MM.1S (cell line): Measurements from ENCODE around the gene MCCC2.

Source experiments
- DNase-seq: peaks from one replicate; pipeline ENCODE4 v3.0.0-alpha.2; 2015
- H2AFZ ChIP-seq: fragments of 300-600 bp; sonication (generic); 2 replicates; pipeline ENCODE4 v1.6.0; 2016; ENCODE audit warnings: antibody characterized with exemption, low read length
- H3F3A ChIP-seq: fragments of 300-600 bp; sonication (generic); 2 replicates; pipeline ENCODE4 v1.6.1; 2016; ENCODE audit warnings: mild to moderate bottlenecking, antibody characterized with exemption, low read length, moderate library complexity, mixed read lengths; ENCODE audit not compliant: insufficient read depth
- H3K27ac ChIP-seq: fragments of 300-600 bp; sonication (generic); 2 replicates; pipeline ENCODE4 v1.5.1; 2016; ENCODE audit warnings: mild to moderate bottlenecking, low read length
- H3K27me3 ChIP-seq: fragments of 300-600 bp; sonication (generic); replicated peaks from 2 replicates; pipeline ENCODE4 v1.6.0; 2016; ENCODE audit warnings: low read length; ENCODE audit not compliant: insufficient read depth
- H3K36me3 ChIP-seq: fragments of 300-600 bp; sonication (generic); replicated peaks from 2 replicates; pipeline ENCODE4 v1.6.1; 2016; ENCODE audit warnings: mild to moderate bottlenecking, low read length, mixed read lengths; ENCODE audit not compliant: insufficient read depth
- H3K4me1 ChIP-seq: fragments of 300-600 bp; sonication (generic); 2 replicates; pipeline ENCODE4 v1.6.1; 2016; ENCODE audit warnings: low read length, mixed read lengths
- H3K4me2 ChIP-seq: fragments of 300-600 bp; sonication (generic); 2 replicates; pipeline ENCODE4 v1.6.0; 2016; ENCODE audit warnings: low read depth, low read length
- H3K4me3 ChIP-seq: fragments of 300-600 bp; sonication (generic); 2 replicates; pipeline ENCODE4 v1.5.1; 2016; ENCODE audit warnings: low read length, mixed read lengths
- H3K79me2 ChIP-seq: fragments of 300-600 bp; sonication (generic); 2 replicates; pipeline ENCODE4 v1.6.1; 2016; ENCODE audit warnings: mixed run types, low read length, mixed read lengths
- H3K9ac ChIP-seq: fragments of 300-600 bp; sonication (generic); 2 replicates; pipeline ENCODE4 v1.6.1; 2016; ENCODE audit warnings: low read length, mixed read lengths
- H3K9me2 ChIP-seq: fragments of 300-600 bp; sonication (generic); replicated peaks from 2 replicates; pipeline ENCODE4 v1.6.1; 2016; ENCODE audit warnings: mild to moderate bottlenecking, low read length, mixed read lengths; ENCODE audit not compliant: insufficient read depth
- H3K9me3 ChIP-seq: fragments of 300-600 bp; sonication (generic); replicated peaks from 2 replicates; pipeline ENCODE4 v1.6.1; 2016; ENCODE audit warnings: mild to moderate bottlenecking, low read length, mixed read lengths; ENCODE audit not compliant: insufficient read depth
- H4K20me1 ChIP-seq: fragments of 300-600 bp; sonication (generic); 2 replicates; pipeline ENCODE4 v1.6.1; 2016; ENCODE audit warnings: mild to moderate bottlenecking, low read length, moderate library complexity, mixed read lengths; ENCODE audit not compliant: insufficient read depth
- CTCF ChIP-seq: fragments of 300-600 bp; sonication (generic); IDR thresholded peaks from 2 replicates; pipeline ENCODE4 v1.5.1; 2016; ENCODE audit warnings: antibody characterized with exemption, low read length, mixed read lengths
- EZH2 ChIP-seq: fragments of 300-600 bp; sonication (generic); optimal IDR thresholded peaks from 2 replicates; pipeline ENCODE3; 2017; ENCODE audit warnings: low read depth, mild to moderate bottlenecking, antibody characterized with exemption, low read length, mixed read lengths
- EZH2phosphoT487 ChIP-seq: fragments of 300-600 bp; sonication (generic); IDR thresholded peaks from 2 replicates; pipeline ENCODE4 v1.6.1; 2018; ENCODE audit warnings: antibody characterized with exemption, low read length

The MCCC2 gene

DNA sequence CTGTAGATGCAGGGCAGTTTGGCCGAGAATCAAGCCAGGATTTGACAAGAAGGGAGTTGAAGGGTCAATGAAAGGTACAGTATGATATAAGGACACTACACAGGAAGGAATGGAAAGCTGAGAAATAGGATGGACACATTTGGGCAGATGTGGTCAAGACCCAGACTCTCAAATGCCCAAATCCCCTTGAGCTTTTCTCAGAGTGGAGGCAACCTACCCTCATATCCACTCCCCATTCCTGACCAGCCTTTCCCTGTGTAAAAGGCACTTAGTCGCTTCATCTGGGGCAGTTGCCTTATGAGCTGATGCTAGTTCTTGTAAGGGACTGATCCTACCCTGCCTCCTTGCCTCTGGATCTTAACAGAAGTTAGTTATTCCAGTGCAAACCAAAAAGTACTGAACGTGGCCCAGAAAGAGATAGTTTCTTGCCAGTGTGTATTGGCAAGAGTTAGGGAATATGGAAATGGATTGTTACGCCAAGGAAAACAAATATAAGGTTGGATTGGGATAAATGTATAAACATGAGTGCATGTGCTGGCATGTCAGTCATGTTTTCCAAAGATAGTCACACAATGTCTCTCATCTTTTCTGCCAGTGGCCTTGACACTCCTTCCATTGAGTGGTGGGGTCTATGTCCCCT lies 4.1 kb upstream of the MCCC2 start:
- DNase-seq, result no peak
- H3K9ac ChIP-seq, result no peak overlapping the region
- H3K4me1 ChIP-seq, result peaks cover 5% of the 10 kb centered on the region; the same call in 1 of the 2 replicates
- no peak overlapping the region for H2AFZ ChIP-seq
- no peak overlapping the region for H3K27ac ChIP-seq
- no peaks in the 10 kb centered on the region for H3K9me2 ChIP-seq
- TF ChIP-seq EZH2 (no peak), EZH2phosphoT487 (no peak), CTCF (no peak)
- peaks cover 8% of the 10 kb centered on the region for H3K79me2 ChIP-seq
- no peak overlapping the region for H3K4me3 ChIP-seq
- H4K20me1 ChIP-seq, result no peaks in the 10 kb centered on the region
- no peak overlapping the region for H3K4me2 ChIP-seq
- no peaks in the 10 kb centered on the region for H3K36me3 ChIP-seq
- H3K9me3 ChIP-seq, result no peaks in the 10 kb centered on the region
- peaks cover 5% of the 10 kb centered on the region; the same call in 1 of the 2 replicates for H3F3A ChIP-seq
- H3K27me3 ChIP-seq, result no peaks in the 10 kb centered on the region

- DNase-seq, result peak; percentile 39
- H3K27me3 ChIP-seq, result no peaks in the 10 kb centered on the region
- no peaks in the 10 kb centered on the region for H3K9me3 ChIP-seq
- H3K9ac ChIP-seq, result peak overlapping the region; percentile 91
- H3K4me1 ChIP-seq, result peaks cover 28% of the 10 kb centered on the region
- H3K27ac ChIP-seq, result peak overlapping the region; percentile 86
- peak overlapping the region; percentile 65 for H3K4me2 ChIP-seq
- H3K4me3 ChIP-seq, result peak overlapping the region; percentile 90
- TF ChIP-seq CTCF (no peak), EZH2 (no peak), EZH2phosphoT487 (no peak)
- no peaks in the 10 kb centered on the region for H3K9me2 ChIP-seq
- peaks cover 40% of the 10 kb centered on the region for H3K79me2 ChIP-seq
- no peaks in the 10 kb centered on the region for H3K36me3 ChIP-seq
- H3F3A ChIP-seq, result peaks cover 28% of the 10 kb centered on the region
- peak overlapping the region; percentile 78 for H2AFZ ChIP-seq
- H4K20me1 ChIP-seq, result no peaks in the 10 kb centered on the region
These were observed 844 bp upstream of the MCCC2 start for GRCh38 chr5:71586052-71586940.

DNA sequence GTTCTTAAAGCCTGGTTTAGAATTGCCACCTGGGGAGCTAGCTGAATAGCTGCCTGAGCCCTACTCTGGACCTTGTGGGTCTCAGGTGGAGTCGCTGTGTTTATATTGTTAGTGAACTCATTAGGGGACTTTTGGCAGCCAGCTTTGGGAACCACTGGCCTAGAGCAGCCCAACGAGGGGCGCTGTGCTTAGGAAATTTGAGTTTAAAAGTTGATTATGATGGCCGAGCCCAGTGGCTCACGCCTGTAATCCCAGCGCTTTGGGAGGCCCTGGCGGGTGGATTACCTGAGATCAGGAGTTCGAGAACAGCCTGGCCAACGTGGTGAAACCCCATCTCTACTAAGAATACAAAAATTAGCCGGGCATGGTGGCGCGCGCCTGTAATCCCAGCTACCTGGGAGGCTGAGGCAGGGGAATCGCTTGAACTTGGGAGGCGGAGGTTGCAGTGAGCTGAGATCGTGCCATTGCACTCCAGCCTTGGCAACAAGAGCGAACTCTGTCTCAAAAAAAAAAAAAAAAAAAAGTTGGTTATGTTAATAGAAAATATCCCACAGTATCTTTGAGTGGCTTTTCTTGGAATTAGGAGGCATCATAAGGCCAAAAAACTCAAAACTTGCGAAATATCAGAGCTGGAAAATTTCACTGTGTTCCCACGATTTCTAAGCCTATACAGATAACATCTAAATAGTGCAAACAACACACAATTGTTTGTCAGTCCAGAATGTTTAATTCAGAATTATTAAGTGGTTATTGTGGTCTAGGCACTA lies 809 bp downstream of the MCCC2 start:
- H2AFZ ChIP-seq, result peak overlapping the region; percentile 82
- H3K4me1 ChIP-seq, result peaks cover 28% of the 10 kb centered on the region
- TF ChIP-seq CTCF (0 out of 2 replicates have a peak, but pooled peaks have one; percentile 4), EZH2phosphoT487 (no peak), EZH2 (no peak)
- no peaks in the 10 kb centered on the region for H4K20me1 ChIP-seq
- H3K36me3 ChIP-seq, result no peaks in the 10 kb centered on the region
- H3K9me2 ChIP-seq, result no peaks in the 10 kb centered on the region
- peak overlapping the region; percentile 86 for H3K27ac ChIP-seq
- peaks cover 56% of the 10 kb centered on the region for H3K79me2 ChIP-seq
- peak overlapping the region; percentile 91 for H3K9ac ChIP-seq
- H3K27me3 ChIP-seq, result no peaks in the 10 kb centered on the region
- DNase-seq, result peak; percentile 58
- H3K4me2 ChIP-seq, result peak overlapping the region; percentile 63
- peak overlapping the region; percentile 90 for H3K4me3 ChIP-seq
- H3F3A ChIP-seq, result peaks cover 28% of the 10 kb centered on the region
- H3K9me3 ChIP-seq, result no peaks in the 10 kb centered on the region
